Ishikawa (cell line): ENCODE measurements around the gene TRAK2.

Experiments
- CEBPB ChIP-seq: IDR thresholded peaks from 2 replicates; pipeline ENCODE4 v1.6.1; 2012
- CREB1 ChIP-seq: IDR thresholded peaks from 2 replicates; pipeline ENCODE4 v1.6.1; 2012; ENCODE audit warnings: low read depth
- EGR1 ChIP-seq: IDR thresholded peaks from 2 replicates; pipeline ENCODE4 v1.6.1; 2012
- EP300 ChIP-seq: IDR thresholded peaks from 2 replicates; pipeline ENCODE4 v1.6.1; 2012; ENCODE audit warnings: borderline replicate concordance
- FOXM1 ChIP-seq: IDR thresholded peaks from 2 replicates; pipeline ENCODE4 v1.6.1; 2012; ENCODE audit warnings: low read depth, borderline replicate concordance
- MAX ChIP-seq: IDR thresholded peaks from 2 replicates; pipeline ENCODE4 v1.6.1; 2012
- NFIC ChIP-seq: IDR thresholded peaks from 2 replicates; pipeline ENCODE4 v1.6.1; 2012
- RAD21 ChIP-seq: IDR thresholded peaks from 2 replicates; pipeline ENCODE4 v1.6.1; 2012; ENCODE audit warnings: low read depth
- REST ChIP-seq: IDR thresholded peaks from 2 replicates; pipeline ENCODE4 v1.6.1; 2012; ENCODE audit warnings: low read depth, mild to moderate bottlenecking
- TAF1 ChIP-seq: IDR thresholded peaks from 2 replicates; pipeline ENCODE4 v1.6.1; 2012; ENCODE audit warnings: low read depth, mild to moderate bottlenecking
- TCF12 ChIP-seq: IDR thresholded peaks from 2 replicates; pipeline ENCODE4 v1.6.1; 2012; ENCODE audit warnings: low read depth
- TEAD4 ChIP-seq: IDR thresholded peaks from 2 replicates; pipeline ENCODE4 v1.6.1; 2012
- USF1 ChIP-seq: IDR thresholded peaks from 2 replicates; pipeline ENCODE4 v1.6.1; 2012
- YY1 ChIP-seq: IDR thresholded peaks from 2 replicates; pipeline ENCODE4 v1.6.1; 2012; ENCODE audit warnings: low read depth
- ZBTB7A ChIP-seq: IDR thresholded peaks from 2 replicates; pipeline ENCODE4 v1.6.1; 2012; ENCODE audit warnings: low read depth

Gene TRAK2

GRCh38 chr2:201403880-201404279, 47.4 kb downstream of the TRAK2 start:
- TF ChIP-seq YY1 (no peak), EGR1 (no peak), REST (no peak), TEAD4 (peak; percentile 92), TCF12 (peak; percentile 53), FOXM1 (peak; percentile 46; the same call in 1 of the 2 replicates), RAD21 (no peak), USF1 (no peak), ZBTB7A (no peak), NFIC (peak; percentile 98), CREB1 (no peak), CEBPB (0 out of 2 replicates have a peak, but pooled peaks have one; percentile 10), TAF1 (no peak), MAX (no peak; the same call in 1 of the 2 replicates), EP300 (peak; percentile 68; the same call in 1 of the 2 replicates)

DNA sequence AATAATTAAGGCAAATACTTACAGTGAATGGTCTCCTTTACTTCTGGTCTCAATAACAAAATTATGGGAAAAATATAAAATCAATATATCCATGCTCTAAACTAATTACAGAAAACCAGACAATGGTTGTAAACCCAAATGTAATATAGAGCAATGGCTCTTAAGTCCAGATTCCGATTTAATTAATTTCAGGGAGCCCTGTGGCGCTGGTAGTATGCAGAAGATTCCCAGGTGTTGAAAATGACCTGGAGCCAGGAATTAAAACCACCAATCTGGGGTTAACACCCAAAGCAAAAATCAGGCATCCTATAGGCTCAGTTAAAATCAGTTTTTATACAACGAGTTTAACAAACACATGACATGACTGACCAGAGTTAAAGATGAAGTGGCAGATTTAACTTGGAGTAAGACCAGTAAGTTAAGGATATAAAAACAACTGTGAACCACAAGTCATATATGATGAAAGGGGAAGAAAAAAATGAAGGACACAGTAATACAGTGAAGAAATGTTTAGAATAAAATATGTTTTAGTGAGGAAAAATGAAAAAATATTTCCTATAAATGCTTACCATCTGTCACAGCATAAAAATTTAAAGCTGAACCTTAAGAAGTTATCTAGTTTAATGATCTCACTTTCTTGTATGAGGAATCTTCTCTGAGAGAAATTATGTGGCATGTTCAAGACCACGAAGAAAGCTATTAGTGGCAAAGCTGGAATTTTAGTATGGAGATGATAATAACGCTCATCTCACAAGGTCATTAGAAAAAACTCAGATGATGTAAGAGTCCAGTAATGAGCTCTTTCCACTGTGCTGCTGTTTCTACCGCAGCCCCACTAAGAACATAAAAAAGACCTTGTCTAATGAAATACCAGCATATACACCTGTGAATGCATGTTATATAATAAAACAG, 48.4 kb downstream of the TRAK2 start:
- TF ChIP-seq USF1, result no peak
- no peak for TF ChIP-seq EGR1
- TF ChIP-seq CREB1, result no peak
- no peak for TF ChIP-seq MAX
- TF ChIP-seq TEAD4, result no peak
- TF ChIP-seq ZBTB7A, result no peak
- no peak for TF ChIP-seq YY1
- no peak for TF ChIP-seq REST
- TF ChIP-seq RAD21, result no peak
- TF ChIP-seq EP300, result no peak
- no peak for TF ChIP-seq TAF1
- no peak for TF ChIP-seq CEBPB
- TF ChIP-seq TCF12, result no peak

DNA sequence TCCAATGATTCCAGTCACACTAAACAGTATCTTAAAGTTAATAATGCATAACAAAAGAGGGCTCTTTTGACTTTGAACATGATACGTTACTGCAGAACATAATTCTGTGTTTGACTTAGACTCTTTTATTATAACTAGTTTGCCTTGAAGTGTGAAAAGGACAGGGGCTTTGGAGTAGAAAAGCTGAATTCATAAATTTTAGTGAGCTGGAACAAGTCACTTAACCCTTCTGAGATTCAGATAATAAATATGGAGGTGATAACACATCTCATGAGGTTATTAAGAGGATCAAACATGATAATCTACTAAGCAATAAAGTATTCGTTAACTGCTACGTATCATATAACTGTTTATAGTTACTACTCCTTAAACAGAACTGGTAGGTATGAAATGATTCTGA, 49.4 kb downstream of the TRAK2 start:
- TF ChIP-seq EGR1, result no peak
- no peak for TF ChIP-seq TCF12
- TF ChIP-seq FOXM1, result no peak
- no peak for TF ChIP-seq ZBTB7A
- TF ChIP-seq MAX, result no peak
- TF ChIP-seq CEBPB, result no peak
- no peak for TF ChIP-seq CREB1
- TF ChIP-seq USF1, result no peak
- no peak for TF ChIP-seq YY1
- TF ChIP-seq EP300, result no peak
- TF ChIP-seq TEAD4, result no peak

DNA sequence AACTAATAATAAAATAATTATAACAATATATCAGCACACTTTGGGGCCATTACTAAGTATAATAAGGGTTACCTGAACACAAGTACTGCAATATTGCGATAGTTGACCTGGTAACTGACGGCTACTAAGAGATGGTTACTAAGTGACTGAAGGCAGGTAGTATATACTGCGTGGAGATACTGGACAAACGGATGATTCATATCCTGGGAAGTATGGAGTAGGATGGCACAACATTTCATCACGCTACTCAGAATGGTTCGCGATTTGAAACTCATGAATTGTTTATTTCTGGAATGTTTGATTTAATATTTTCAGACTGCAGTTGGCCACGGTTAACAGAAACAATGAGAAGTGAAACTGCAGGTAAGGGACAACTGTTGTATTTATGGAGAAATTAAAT, 54.7 kb downstream of the TRAK2 start:
- TF ChIP-seq TAF1 (no peak), MAX (no peak), TCF12 (no peak), YY1 (no peak), TEAD4 (no peak), USF1 (no peak), EGR1 (no peak), CREB1 (no peak), NFIC (no peak), REST (no peak), FOXM1 (no peak), RAD21 (no peak), EP300 (no peak), CEBPB (no peak), ZBTB7A (no peak)
